H1 (cell line): ENCODE data around the gene CDC25C. TPM values are rescaled to one million over a fixed set of nuclear protein-coding genes. Genes with fewer than 3 reads are reported as not detected.

Experiments used
- ATF2 ChIP-seq: IDR thresholded peaks from 2 replicates; pipeline ENCODE4 v1.6.1; 2012; ENCODE audit warnings: low read length, inconsistent platforms
- CHD1 ChIP-seq: IDR thresholded peaks from 2 replicates; pipeline ENCODE4 v1.6.1; 2012; ENCODE audit warnings: low read depth, low read length, improper control_type of control experiment
- CHD2 ChIP-seq: IDR thresholded peaks from 2 replicates; pipeline ENCODE4 v1.6.1; 2012; ENCODE audit warnings: low read length, improper control_type of control experiment
- GTF2F1 ChIP-seq: IDR thresholded peaks from 2 replicates; pipeline ENCODE4 v1.6.1; 2012; ENCODE audit warnings: low read depth, low read length, improper control_type of control experiment, borderline replicate concordance
- JUND ChIP-seq: IDR thresholded peaks from 2 replicates; pipeline ENCODE4 v1.6.1; 2011; ENCODE audit warnings: mild to moderate bottlenecking, improper control_type of control experiment, low read length
- KDM1A ChIP-seq: fragments of 200-600, 300-600 bp; sonication (generic); IDR thresholded peaks from 2 replicates; pipeline ENCODE4 v1.7.1; 2016; ENCODE audit warnings: mild to moderate bottlenecking, low read length, borderline replicate concordance
- MAX ChIP-seq: IDR thresholded peaks from 2 replicates; pipeline ENCODE4 v1.6.1; 2012; ENCODE audit warnings: inconsistent platforms
- PHF8 ChIP-seq: fragments of 200-600 bp; sonication (generic); conservative IDR thresholded peaks from 2 replicates; pipeline ENCODE4 v1.7.1; 2012; ENCODE audit warnings: low read depth, mild to moderate bottlenecking, inconsistent platforms, low read length, moderate library complexity
- POLR2AphosphoS5 ChIP-seq: IDR thresholded peaks from 2 replicates; pipeline ENCODE4 v1.6.1; 2011; ENCODE audit warnings: low read depth, low read length
- POU5F1 ChIP-seq: IDR thresholded peaks from 2 replicates; pipeline ENCODE4 v1.6.1; 2011; ENCODE audit warnings: low read depth, mild to moderate bottlenecking, low read length, moderate library complexity
- RNF2 ChIP-seq: fragments of 200-900, 300-1000 bp; sonication (generic); IDR thresholded peaks from 2 replicates; pipeline ENCODE4 v1.7.1; 2016; ENCODE audit warnings: borderline replicate concordance, low read depth, mild to moderate bottlenecking, antibody characterized with exemption, low read length; ENCODE audit not compliant: poor library complexity, severe bottlenecking; ENCODE audit errors: missing control alignments
- SIN3A ChIP-seq, 2 experiments: IDR thresholded peaks in 1 of 2; conservative IDR thresholded peaks in 1 of 2; 2 replicates each; pipeline ENCODE4 v1.6.1; 2011 to 2012; ENCODE audit warnings: low read length in 2 of 2, improper control_type of control experiment in 1 of 2, low read depth in 1 of 2, mild to moderate bottlenecking in 1 of 2
- SIX5 ChIP-seq: IDR thresholded peaks from 2 replicates; pipeline ENCODE4 v1.6.1; 2011; ENCODE audit warnings: mild to moderate bottlenecking, low read depth, low read length
- SP1 ChIP-seq: IDR thresholded peaks from 2 replicates; pipeline ENCODE4 v1.6.1; 2011; ENCODE audit warnings: low read depth, low read length
- SRF ChIP-seq: IDR thresholded peaks from 2 replicates; pipeline ENCODE4 v1.6.1; 2011; ENCODE audit warnings: mild to moderate bottlenecking, low read depth, low read length, moderate library complexity
- TAF7 ChIP-seq: optimal IDR thresholded peaks from 2 replicates; pipeline ENCODE3; 2011; ENCODE audit warnings: low read depth, mild to moderate bottlenecking, inconsistent platforms, low read length, moderate library complexity, borderline replicate concordance
- TCF12 ChIP-seq: IDR thresholded peaks from 2 replicates; pipeline ENCODE4 v1.6.1; 2011; ENCODE audit warnings: low read depth, mild to moderate bottlenecking, low read length
- USF2 ChIP-seq: IDR thresholded peaks from 2 replicates; pipeline ENCODE4 v1.6.1; 2011; ENCODE audit warnings: low read length, improper control_type of control experiment
- polyA plus RNA-seq, 7 experiments: library from polyadenylated mRNA; depleted of rRNA in 3 of 7; stranded (reverse) in 5 of 7; unstranded in 2 of 7; fragments of >200 nt in 5 of 7; fragments of 200-250 nt in 2 of 7; gene quantifications; 1 replicate in 5 of 7; 2 replicates in 1 of 7; 4 replicates in 1 of 7; pipeline versions ENCODE4 v1.2.1 to v1.2.3, GENCODE V29; 2011 to 2013; ENCODE audit warnings: missing spikeins in 2 of 7, mixed read lengths in 2 of 7
- total RNA-seq: library from RNA; stranded (reverse); fragmentation: NEBNext Ultra II Directional; extraction: Animal tissue kit (Norgen Biotek cat#: 25700); gene quantifications from 2 replicates; pipeline ENCODE4 v1.2.1, GENCODE V29; 2021

CDC25C gene
- total and polyA plus RNA-seq, 2 of the 8 experiments (the other 6 are each of a cell fraction or from before 2014, with no cell fraction given), result 18.4 to 20.8 TPM

- peak; percentile 97 for TF ChIP-seq GTF2F1
- TF ChIP-seq CHD2, result peak; percentile 35; the same call in 1 of the 2 replicates
- TF ChIP-seq TCF12, result peak; percentile 70; the same call in 1 of the 2 replicates
- peak; percentile 96 for TF ChIP-seq JUND
- peak; percentile 95; the same call in 1 of the 2 replicates for TF ChIP-seq CHD1
- TF ChIP-seq SRF, result peak; percentile 75
- no peak for TF ChIP-seq POU5F1
- peak; percentile 4; the same call in 1 of the 2 replicates for TF ChIP-seq KDM1A
- TF ChIP-seq SIX5, result peak; percentile 67
- no peak for TF ChIP-seq RNF2
- TF ChIP-seq MAX, result peak; percentile 19
- peak; percentile 91 for TF ChIP-seq SP1
- peak; percentile 99 for TF ChIP-seq TAF7
- no peak for TF ChIP-seq USF2
- TF ChIP-seq POLR2AphosphoS5, result peak; percentile 99
- TF ChIP-seq PHF8, result peak; percentile 85
- peak in 1 of 2 experiments; percentile 22; a peak in 1 of 4 replicates for TF ChIP-seq SIN3A (conservative IDR thresholded peaks at IDR 0.05 in 1 of 2, IDR thresholded peaks at IDR 0.05 in 1 of 2; ENCODE audit: low read depth in 1 of 2, low read length in 2 of 2)
- peak; percentile 51 for TF ChIP-seq ATF2
Measured at GRCh38 chr5:138337685-138338410, 6.2 kb upstream of the CDC25C start, which contains the start of gene FAM53C (continued).
